Neural progenitor cell (in vitro differentiated cells): ENCODE data around the gene CSF1.

ENCODE experiments used
- EZH2 ChIP-seq: fragments of 200-600 bp; sonication (generic); IDR thresholded peaks from 2 replicates; pipeline ENCODE4 v1.6.1; 2017; ENCODE audit warnings: antibody characterized with exemption, mild to moderate bottlenecking, moderate library complexity
- TF ChIP-seq, protein P1 (sequence below): fragments of 200-600 bp; sonication (generic); IDR thresholded peaks from 2 replicates; pipeline ENCODE4 v1.5.1; 2017; ENCODE audit warnings: antibody characterized with exemption, mild to moderate bottlenecking

DNA sequence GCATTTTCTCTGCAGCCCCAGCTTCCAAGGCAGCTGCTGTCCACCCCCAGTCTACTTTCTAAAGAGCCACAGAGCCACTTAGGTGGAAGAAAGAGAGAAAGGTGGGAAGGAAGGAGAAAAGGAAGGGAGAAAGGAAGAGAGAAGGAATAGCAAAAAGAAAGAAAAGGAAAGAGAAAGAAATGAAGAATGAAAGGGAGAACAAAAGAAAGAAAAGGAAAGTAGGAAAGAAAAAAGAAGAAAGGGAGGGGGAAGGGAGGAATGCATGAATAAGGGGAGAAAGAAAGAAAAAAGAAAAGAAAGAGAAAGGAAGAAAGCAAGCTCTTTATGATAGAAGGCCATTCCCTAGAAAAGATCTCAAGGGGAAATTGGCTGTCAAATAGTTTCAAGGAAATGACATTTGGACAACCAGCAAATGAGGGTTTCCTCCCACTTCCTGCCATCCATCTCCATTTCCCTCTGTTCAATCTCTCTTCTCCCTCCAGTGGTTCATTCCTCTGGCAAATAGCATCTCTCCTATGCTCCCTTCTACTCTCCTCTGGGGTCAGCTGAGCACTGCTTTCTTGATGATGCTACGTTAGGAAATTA lies 3.4 kb upstream of the CSF1 start:
- TF ChIP-seq, protein P1, sequence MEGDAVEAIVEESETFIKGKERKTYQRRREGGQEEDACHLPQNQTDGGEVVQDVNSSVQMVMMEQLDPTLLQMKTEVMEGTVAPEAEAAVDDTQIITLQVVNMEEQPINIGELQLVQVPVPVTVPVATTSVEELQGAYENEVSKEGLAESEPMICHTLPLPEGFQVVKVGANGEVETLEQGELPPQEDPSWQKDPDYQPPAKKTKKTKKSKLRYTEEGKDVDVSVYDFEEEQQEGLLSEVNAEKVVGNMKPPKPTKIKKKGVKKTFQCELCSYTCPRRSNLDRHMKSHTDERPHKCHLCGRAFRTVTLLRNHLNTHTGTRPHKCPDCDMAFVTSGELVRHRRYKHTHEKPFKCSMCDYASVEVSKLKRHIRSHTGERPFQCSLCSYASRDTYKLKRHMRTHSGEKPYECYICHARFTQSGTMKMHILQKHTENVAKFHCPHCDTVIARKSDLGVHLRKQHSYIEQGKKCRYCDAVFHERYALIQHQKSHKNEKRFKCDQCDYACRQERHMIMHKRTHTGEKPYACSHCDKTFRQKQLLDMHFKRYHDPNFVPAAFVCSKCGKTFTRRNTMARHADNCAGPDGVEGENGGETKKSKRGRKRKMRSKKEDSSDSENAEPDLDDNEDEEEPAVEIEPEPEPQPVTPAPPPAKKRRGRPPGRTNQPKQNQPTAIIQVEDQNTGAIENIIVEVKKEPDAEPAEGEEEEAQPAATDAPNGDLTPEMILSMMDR = no peak
- TF ChIP-seq EZH2 = no peak
